B cell (primary cell): Measurements from ENCODE around the gene VWA3B.

Source experiments
- CTCF ChIP-seq: fragments of 200-600 bp; IDR thresholded peaks from one replicate; pipeline ENCODE4 v1.8.0; 2022; ENCODE audit warnings: antibody characterized with exemption, mild to moderate bottlenecking
- EZH2 ChIP-seq: IDR thresholded peaks from 2 replicates; pipeline ENCODE4 v1.6.1; 2012; ENCODE audit warnings: borderline replicate concordance, low read depth, mild to moderate bottlenecking, moderate library complexity, low read length; ENCODE audit not compliant: insufficient read depth, poor library complexity, severe bottlenecking

- TF ChIP-seq CTCF (no peak), EZH2 (no peak)
Observed at GRCh38 chr2:98327776-98328175, 240.8 kb downstream of the VWA3B start.
